ENCODE results near the gene GNAI2. TPM values are rescaled to one million over a fixed set of nuclear protein-coding genes. Genes with fewer than 3 reads are reported as not detected.
A peak's percentile ranks its signal among the peaks of the same experiment; 100 is the strongest.

GNAI2 gene
- total RNA-seq, 1 donor, result 265 TPM

GRCh38 chr3:50294492-50295403 is 58.7 kb downstream of the GNAI2 start:
- no peak for TF ChIP-seq CTCF (IDR thresholded peaks at IDR 0.05; ENCODE audit: insufficient read depth, low read depth, low read length)
- no peak for DNase-seq (ENCODE audit: low read depth)
- no peak overlapping the region for H3K4me3 ChIP-seq (ENCODE audit: low read depth, low read length)

DNA sequence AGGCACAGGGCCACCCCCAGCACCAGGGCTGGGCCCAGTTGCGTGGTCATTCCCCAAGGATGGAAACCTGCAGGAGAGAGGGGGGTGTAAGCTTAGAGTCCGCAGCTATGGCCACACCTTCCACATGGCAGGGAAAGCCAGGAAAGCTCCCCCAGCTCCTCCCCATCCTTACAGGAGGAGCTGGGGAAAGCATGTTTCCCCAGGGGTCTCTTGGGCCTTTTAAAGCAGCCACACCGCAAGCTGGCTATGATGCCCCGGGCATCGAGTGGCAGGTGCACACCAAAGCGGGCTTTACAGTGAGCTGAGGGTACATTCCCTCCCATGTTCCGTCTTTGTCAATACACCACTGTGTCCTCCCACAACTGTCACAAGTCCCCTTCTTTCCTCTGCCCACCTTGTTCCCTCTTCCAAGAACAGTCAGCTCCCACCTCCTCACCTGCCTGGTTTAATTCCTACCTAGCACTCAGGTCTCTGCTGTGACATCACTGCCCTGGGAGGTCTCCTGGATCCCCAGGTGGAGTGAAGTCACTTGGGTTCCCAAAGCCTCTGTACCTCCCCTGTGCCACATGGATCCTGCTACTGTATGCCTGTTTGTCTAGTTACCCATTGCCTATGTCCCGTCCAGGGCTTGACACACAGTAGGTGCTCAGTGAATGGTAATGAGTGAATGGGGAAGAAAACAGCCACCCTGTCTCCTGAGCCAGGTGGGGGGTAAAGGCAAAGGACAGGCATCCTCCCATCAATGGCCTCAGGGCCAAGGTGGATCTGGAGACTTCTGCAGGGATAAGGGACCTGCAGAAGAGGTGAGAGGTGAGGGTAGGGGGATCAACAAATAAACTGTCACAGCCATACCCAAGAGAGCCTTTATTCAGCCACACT is 59.8 kb downstream of the GNAI2 start:
- no peak for TF ChIP-seq CTCF (IDR thresholded peaks at IDR 0.05; ENCODE audit: insufficient read depth, low read depth, low read length)
- DNase-seq (ENCODE audit: low read depth), result no peak

DNA sequence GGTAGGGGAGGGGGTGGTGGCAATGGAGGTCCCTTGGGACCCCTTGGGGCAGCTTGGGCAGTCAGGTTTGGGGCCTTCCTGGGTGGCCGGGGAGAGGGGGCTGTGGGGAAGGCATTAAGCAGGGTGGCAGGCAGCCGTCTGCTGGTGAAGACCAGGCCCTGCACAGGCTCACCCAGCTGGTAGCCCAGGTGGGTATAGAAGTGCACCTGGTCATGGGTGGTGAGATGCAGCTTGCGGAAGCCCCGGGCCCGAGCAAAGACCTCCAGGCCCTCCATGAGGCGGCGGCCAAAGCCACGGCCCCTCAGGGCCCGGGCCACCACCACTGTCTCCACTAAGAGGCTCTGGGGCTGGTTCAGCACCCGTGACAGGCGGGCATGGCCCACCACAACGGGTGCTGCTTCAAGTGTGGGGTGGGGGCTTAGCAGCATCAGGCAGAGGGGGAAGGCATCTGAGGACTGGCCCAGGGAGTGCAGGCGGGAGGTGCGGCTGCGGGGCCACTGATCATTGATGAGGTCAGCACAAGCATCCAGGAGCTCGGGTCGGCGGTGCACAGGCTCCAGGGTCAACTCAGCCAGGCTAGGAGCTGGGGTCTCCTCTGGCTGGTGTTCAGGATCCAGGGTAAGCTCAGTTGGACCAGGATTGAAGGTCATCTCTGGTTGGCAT is 60.8 kb downstream of the GNAI2 start:
- no peak for TF ChIP-seq CTCF (IDR thresholded peaks at IDR 0.05; ENCODE audit: insufficient read depth, low read depth, low read length)
- DNase-seq (ENCODE audit: low read depth), result no peak
- H3K4me3 ChIP-seq (ENCODE audit: low read depth, low read length), result no peak overlapping the region

More for the DNA sequence above, 59.8 kb downstream of the GNAI2 start:
- no peak overlapping the region for H3K4me3 ChIP-seq (ENCODE audit: low read depth, low read length)

DNA sequence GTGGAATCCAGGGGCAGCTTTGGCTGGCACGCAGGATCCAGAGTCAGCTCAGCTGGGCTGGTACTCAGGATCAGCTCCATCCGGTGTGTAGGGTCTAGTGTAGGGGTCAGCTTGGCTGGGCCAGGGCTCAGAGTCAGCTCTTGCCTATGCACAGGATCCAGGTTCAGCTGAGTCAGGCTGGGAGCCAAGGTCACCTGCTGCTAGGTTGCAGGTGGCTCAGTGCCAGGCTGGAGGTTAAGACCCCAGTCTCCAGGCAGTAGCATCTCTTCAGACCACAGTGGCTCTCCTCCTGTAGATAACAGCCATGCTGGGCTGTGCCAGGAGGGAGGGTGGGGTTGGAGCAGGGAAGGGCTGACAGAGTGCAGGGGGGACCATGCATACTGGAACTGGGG is 61.4 kb downstream of the GNAI2 start:
- no peak overlapping the region for H3K4me3 ChIP-seq (ENCODE audit: low read depth, low read length)
- TF ChIP-seq CTCF (IDR thresholded peaks at IDR 0.05; ENCODE audit: insufficient read depth, low read depth, low read length), result no peak
- no peak for DNase-seq (ENCODE audit: low read depth)

DNA sequence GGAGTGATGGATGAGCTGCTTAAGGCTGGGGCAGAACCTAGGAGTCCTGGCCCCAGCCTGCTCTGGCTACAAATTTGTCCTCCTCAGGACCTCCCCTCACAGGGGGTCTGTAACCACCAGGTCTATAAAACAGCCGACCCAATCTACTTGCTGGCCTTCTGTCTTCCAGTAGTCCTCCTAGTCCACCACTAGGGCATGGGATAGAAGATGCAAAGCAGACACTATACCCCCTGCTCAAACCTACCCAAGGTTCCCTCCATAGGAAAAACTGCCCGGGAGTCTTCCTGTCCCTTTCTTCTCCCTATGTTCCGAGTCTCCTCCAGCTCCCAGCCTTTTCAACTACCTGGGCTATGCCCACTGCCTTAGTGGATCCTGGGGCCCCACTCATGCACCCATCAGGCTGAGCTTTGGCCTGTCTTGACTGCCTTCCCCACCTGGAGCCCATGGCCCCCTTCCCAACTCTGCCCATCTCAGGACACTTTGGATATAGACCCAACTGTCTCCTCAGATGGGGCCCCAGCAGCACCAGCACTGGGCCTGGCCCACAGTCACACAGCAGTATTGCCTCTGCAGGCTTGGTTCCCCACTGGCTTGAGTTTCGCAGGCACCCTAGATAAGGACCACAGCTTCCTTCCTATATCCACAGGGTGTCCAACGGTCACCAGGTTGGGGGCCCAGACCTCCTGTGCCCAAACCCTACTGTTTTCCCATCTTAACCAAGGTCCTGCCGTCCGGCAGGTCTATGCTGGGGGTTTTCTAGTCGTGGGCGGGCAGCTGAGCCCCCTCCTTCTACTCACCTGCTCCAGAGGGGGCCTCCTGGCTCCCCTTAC is 62.1 kb downstream of the GNAI2 start:
- H3K4me3 ChIP-seq (ENCODE audit: low read depth, low read length), result peak overlapping the region; percentile 81
- TF ChIP-seq CTCF (IDR thresholded peaks at IDR 0.05; ENCODE audit: insufficient read depth, low read depth, low read length), result peak; percentile 21
- no peak for DNase-seq (ENCODE audit: low read depth)
